Measurements from ENCODE around the gene TSSK2.

DNA sequence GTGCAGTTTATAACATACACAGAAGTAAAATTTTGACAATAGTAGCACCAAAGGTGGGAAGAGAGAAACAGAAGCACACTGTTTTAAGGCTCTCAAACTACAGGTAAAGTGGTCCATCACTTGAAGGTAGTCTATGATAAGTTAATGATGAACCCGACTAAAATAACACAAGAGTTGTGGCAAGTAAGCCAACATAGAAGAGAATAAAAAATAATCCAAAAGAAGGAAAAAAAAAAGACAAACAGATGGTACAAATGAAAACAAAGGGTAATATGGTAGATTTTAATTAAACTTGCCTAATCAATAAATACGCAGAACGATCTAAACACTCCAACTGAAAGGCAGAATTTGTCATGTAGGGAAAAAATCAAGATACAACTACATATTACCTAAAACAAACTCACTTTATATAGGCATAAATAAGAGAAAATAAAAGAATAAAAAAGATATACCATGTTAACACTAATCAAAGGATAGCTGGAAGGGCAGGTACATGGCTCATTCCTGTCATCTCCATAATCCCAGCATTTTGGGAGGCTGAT is 40.5 kb upstream of the TSSK2 start:
- TF ChIP-seq, protein P1, sequence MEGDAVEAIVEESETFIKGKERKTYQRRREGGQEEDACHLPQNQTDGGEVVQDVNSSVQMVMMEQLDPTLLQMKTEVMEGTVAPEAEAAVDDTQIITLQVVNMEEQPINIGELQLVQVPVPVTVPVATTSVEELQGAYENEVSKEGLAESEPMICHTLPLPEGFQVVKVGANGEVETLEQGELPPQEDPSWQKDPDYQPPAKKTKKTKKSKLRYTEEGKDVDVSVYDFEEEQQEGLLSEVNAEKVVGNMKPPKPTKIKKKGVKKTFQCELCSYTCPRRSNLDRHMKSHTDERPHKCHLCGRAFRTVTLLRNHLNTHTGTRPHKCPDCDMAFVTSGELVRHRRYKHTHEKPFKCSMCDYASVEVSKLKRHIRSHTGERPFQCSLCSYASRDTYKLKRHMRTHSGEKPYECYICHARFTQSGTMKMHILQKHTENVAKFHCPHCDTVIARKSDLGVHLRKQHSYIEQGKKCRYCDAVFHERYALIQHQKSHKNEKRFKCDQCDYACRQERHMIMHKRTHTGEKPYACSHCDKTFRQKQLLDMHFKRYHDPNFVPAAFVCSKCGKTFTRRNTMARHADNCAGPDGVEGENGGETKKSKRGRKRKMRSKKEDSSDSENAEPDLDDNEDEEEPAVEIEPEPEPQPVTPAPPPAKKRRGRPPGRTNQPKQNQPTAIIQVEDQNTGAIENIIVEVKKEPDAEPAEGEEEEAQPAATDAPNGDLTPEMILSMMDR (IDR thresholded peaks at IDR 0.05; ENCODE audit: poor library complexity): no peak
- no peak for TF ChIP-seq EZH2 (IDR thresholded peaks at IDR 0.05; ENCODE audit: borderline replicate concordance)

Measured in hepatocyte (in vitro differentiated cells).